A549 (cell line): ENCODE results near the gene LYAR. TPM values are rescaled to one million over a fixed set of nuclear protein-coding genes. Genes with fewer than 3 reads are reported as not detected.

Source experiments
- ATAC-seq, 2 experiments: fragments of 200-7000 bp in 1 of 2; fragments of >200 bp in 1 of 2; cut with Nextera tagmentation in 1 of 2; cut with Tn5 transposase in 1 of 2; 3 replicates each; pipeline versions ENCODE4 v1.8.0 to v1.9.1; 2018 to 2020; ENCODE audit warnings: mild to moderate bottlenecking in 1 of 2, moderate library complexity in 1 of 2
- CTCF ChIA-PET: fragments of 300-600 bp; sonication (Branson Sonifier 250); formaldehyde crosslinking; extraction: SDS; loops from one replicate; lab custom pipeline; 2021; ENCODE audit warnings: antibody characterized with exemption, inconsistent platforms; lab: Yijun Ruan, JAX
- POLR2A ChIA-PET: fragments of 350-600 bp; formaldehyde crosslinking; extraction: SDS; loops from one replicate; lab custom pipeline; 2021; ENCODE audit warnings: antibody characterized with exemption, inconsistent platforms; lab: Yijun Ruan, JAX
- DNase-seq, 2 experiments: peaks; one replicate each; pipeline versions ENCODE4 v3.0.0 to v3.0.0-alpha.2; 2011 to 2016; ENCODE audit warnings: low read depth in 1 of 2, low spot score in 1 of 2
- FAIRE-seq: peaks from 2 replicates; lab custom pipeline; 2011; peaks lifted over from hg19 to GRCh38; lab: Jason Lieb, UNC
- H3K27ac ChIP-seq, 2 experiments: fragments of >200 bp; sonication (Bioruptor Twin); formaldehyde crosslinking; 3 replicates each; pipeline ENCODE4 v1.5.1; 2016 to 2017
- H3K4me1 ChIP-seq: fragments of >200 bp; sonication (Bioruptor Twin); formaldehyde crosslinking; 3 replicates; pipeline ENCODE4 v1.6.1; 2016
- H3K4me2 ChIP-seq: fragments of >200 bp; sonication (Bioruptor Twin); formaldehyde crosslinking; 3 replicates; pipeline ENCODE4 v1.6.1; 2016
- H3K4me3 ChIP-seq: fragments of >200 bp; sonication (Bioruptor Twin); formaldehyde crosslinking; 3 replicates; pipeline ENCODE4 v1.5.1; 2016
- H3K9me3 ChIP-seq: fragments of >200 bp; sonication (Bioruptor Twin); formaldehyde crosslinking; 3 replicates; pipeline ENCODE4 v1.6.1; 2016
- BCL3 ChIP-seq: fragments of >200 bp; sonication (Bioruptor Twin); formaldehyde crosslinking; IDR thresholded peaks from 3 replicates; pipeline ENCODE4 v1.6.1; 2016
- BHLHE40 ChIP-seq: IDR thresholded peaks from 2 replicates; pipeline ENCODE4 v1.6.1; 2012; ENCODE audit warnings: low read depth, low read length, inconsistent platforms
- CBX8 ChIP-seq: fragments of 200-600 bp; sonication (generic); IDR thresholded peaks from 2 replicates; pipeline ENCODE4 v1.6.1; 2016
- CHD4 ChIP-seq: fragments of 200-600 bp; sonication (generic); IDR thresholded peaks from 2 replicates; pipeline ENCODE4 v1.6.1; 2016; ENCODE audit warnings: antibody characterized with exemption, mild to moderate bottlenecking, borderline replicate concordance
- FOSB ChIP-seq: fragments of 250-450 bp; sonication (Bioruptor Pico); IDR thresholded peaks from 2 replicates; pipeline ENCODE4 v1.5.0; 2020; ENCODE audit warnings: mild to moderate bottlenecking, moderate library complexity
- FOSL2 ChIP-seq, 2 experiments: fragments of 450-650 bp in 1 of 2; fragments of >200 bp in 1 of 2; sonication (Bioruptor Twin) in 1 of 2; formaldehyde crosslinking; IDR thresholded peaks; 2 replicates each; pipeline versions ENCODE4 v1.5.0 to v1.6.1; 2016 to 2020; ENCODE audit warnings: mild to moderate bottlenecking in 1 of 2, moderate library complexity in 1 of 2
- FOXS1 ChIP-seq: fragments of 250-450 bp; sonication (Bioruptor Pico); IDR thresholded peaks from 2 replicates; pipeline ENCODE4 v1.5.0; 2020; ENCODE audit warnings: mild to moderate bottlenecking, moderate library complexity
- HMGXB4 ChIP-seq: fragments of 250-450 bp; sonication (Bioruptor Pico); IDR thresholded peaks from 2 replicates; pipeline ENCODE4 v1.5.0; 2021; ENCODE audit warnings: mild to moderate bottlenecking, moderate library complexity, borderline replicate concordance
- HOXA7 ChIP-seq: fragments of 250-450 bp; sonication (Bioruptor Pico); IDR thresholded peaks from 2 replicates; pipeline ENCODE4 v1.5.0; 2020; ENCODE audit warnings: mild to moderate bottlenecking, moderate library complexity
- HOXB13 ChIP-seq: fragments of 250-450 bp; sonication (Bioruptor Pico); IDR thresholded peaks from 2 replicates; pipeline ENCODE4 v1.5.0; 2020; ENCODE audit warnings: low read depth, mild to moderate bottlenecking, moderate library complexity
- JUNB ChIP-seq: fragments of >200 bp; sonication (Bioruptor Twin); formaldehyde crosslinking; IDR thresholded peaks from 2 replicates; pipeline ENCODE4 v1.6.1; 2016
- KDM5A ChIP-seq: fragments of 200-600 bp; sonication (generic); IDR thresholded peaks from 2 replicates; pipeline ENCODE4 v1.6.1; 2016; ENCODE audit warnings: antibody characterized with exemption, mild to moderate bottlenecking
- MAX ChIP-seq: IDR thresholded peaks from 2 replicates; pipeline ENCODE4 v1.6.1; 2012
- MYC ChIP-seq: IDR thresholded peaks from 2 replicates; pipeline ENCODE4 v1.6.1; 2012; ENCODE audit warnings: mild to moderate bottlenecking, inconsistent platforms, low read length, improper control_type of control experiment, borderline replicate concordance
- NPAS2 ChIP-seq: fragments of 250-450 bp; sonication (Bioruptor Pico); IDR thresholded peaks from 2 replicates; pipeline ENCODE4 v1.8.0; 2022; ENCODE audit warnings: mild to moderate bottlenecking, moderate library complexity, borderline replicate concordance
- POLR2A ChIP-seq: IDR thresholded peaks from 2 replicates; pipeline ENCODE4 v1.6.1; 2012; ENCODE audit warnings: mild to moderate bottlenecking, low read length
- POLR2AphosphoS2 ChIP-seq: conservative IDR thresholded peaks from 2 replicates; pipeline ENCODE4 v1.6.1; 2012; ENCODE audit warnings: low read length, improper control_type of control experiment, inconsistent platforms
- RCOR1 ChIP-seq: fragments of 150-350 bp; IDR thresholded peaks from 2 replicates; pipeline ENCODE4 v1.6.1; 2014; ENCODE audit warnings: antibody characterized with exemption, low read length, low read depth
- SMC3 ChIP-seq: fragments of >200 bp; sonication (Bioruptor Twin); formaldehyde crosslinking; IDR thresholded peaks from 3 replicates; pipeline ENCODE4 v1.6.1; 2018; ENCODE audit warnings: inconsistent platforms
- SREBF2 ChIP-seq: fragments of 450-650 bp; IDR thresholded peaks from 2 replicates; pipeline ENCODE4 v1.6.1; 2014; ENCODE audit warnings: mild to moderate bottlenecking, moderate library complexity
- ZNF302 ChIP-seq: fragments of 250-450 bp; sonication (Bioruptor Pico); IDR thresholded peaks from 2 replicates; pipeline ENCODE4 v1.9.0; 2021; ENCODE audit warnings: inconsistent platforms, mild to moderate bottlenecking, moderate library complexity
- WGBS: methylation state at CpG from one replicate; pipeline ENCODE4 v1.1.6; 2017; ENCODE audit errors: missing lambda C conversion rate; 5-methylcytosine and 5-hydroxymethylcytosine counted together
- polyA plus RNA-seq, 4 experiments: library from polyadenylated mRNA; depleted of rRNA in 3 of 4; stranded (reverse); fragments of >200 nt; fragmentation: RNase III in 1 of 4; extraction: RNeasy Plus Mini Kit Qiagen cat#74134 plus additional on column Dnase treatment in 1 of 4; gene quantifications; 2 replicates in 3 of 4; 3 replicates in 1 of 4; pipeline ENCODE4 v1.2.3, GENCODE V29; 2011 to 2017
- TF ChIP-seq, protein P1 (sequence below): fragments of >200 bp; sonication (Bioruptor Twin); formaldehyde crosslinking; IDR thresholded peaks from 2 replicates; pipeline ENCODE4 v1.6.1; 2016
- TF ChIP-seq, protein P2 (sequence below): fragments of 250-450 bp; sonication (Bioruptor Pico); IDR thresholded peaks from 2 replicates; pipeline ENCODE4 v1.5.0; 2020; ENCODE audit warnings: low read depth, mild to moderate bottlenecking, moderate library complexity

The LYAR gene
- polyA plus RNA-seq, 2 of the 4 experiments (the other 2 are of a cell fraction), result 20.5 to 28.1 TPM

- DNase-seq (no peak), FAIRE-seq (no peak), ATAC-seq (no peak)
- ChIA-PET CTCF (interaction anchor here (1.1 kb wide), 2 partner anchors 33 to 73 kb away, joined by 3 to 4 read pairs; no protein-coding TSS in a partner anchor), POLR2A (no interaction called here)
- Histone ChIP-seq H3K27ac (no peak overlapping the region), H3K4me3 (no peak overlapping the region), H3K4me1 (no peaks in the 10 kb centered on the region), H3K4me2 (no peak overlapping the region), H3K9me3 (no peaks in the 10 kb centered on the region)
- TF ChIP-seq ZNF302 (CRISPR knock-in tag), result no peak
- TF ChIP-seq POLR2AphosphoS2, result no peak
- TF ChIP-seq RCOR1, result no peak
- TF ChIP-seq SMC3, result no peak
- no peak for TF ChIP-seq MAX
- TF ChIP-seq BCL3, result no peak
- no peak for TF ChIP-seq FOSB (CRISPR knock-in tag)
- no peak for TF ChIP-seq POLR2A
- TF ChIP-seq JUNB, result no peak
- TF ChIP-seq MYC, result no peak
- no peak for TF ChIP-seq HOXB13 (CRISPR knock-in tag)
- no peak for TF ChIP-seq CBX8
- TF ChIP-seq SREBF2, result no peak
- 56% methylated on average over 11 of the region's 11 CpGs for WGBS
Observed at GRCh38 chr4:4333265-4333706, 43.3 kb upstream of the LYAR start.

DNA sequence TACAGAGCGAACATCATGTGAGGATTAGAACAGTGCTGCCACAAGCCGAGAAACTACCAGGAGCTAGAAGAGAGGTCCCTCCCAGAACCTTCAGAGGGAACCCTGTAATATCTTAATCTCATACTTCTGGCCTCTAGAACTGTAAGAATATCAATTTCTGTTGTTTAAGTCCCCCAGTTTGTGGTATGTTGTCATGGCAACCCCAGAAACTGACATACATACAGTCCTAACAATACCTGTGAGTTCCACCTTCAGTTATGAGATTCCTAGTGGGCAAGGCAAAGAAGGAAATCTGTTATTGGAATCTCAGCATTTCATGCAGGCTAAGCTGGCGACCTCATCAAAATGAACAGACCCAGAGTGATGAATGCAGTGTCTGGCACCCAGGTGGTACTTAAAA is 42.6 kb upstream of the LYAR start:
- no peak overlapping the region for H3K4me2 ChIP-seq
- DNase-seq, result no peak
- H3K27ac ChIP-seq, result no peak overlapping the region
- ChIA-PET POLR2A (no interaction called here), CTCF (interaction anchor here (0.7 to 1.4 kb wide), 3 partner anchors 8 to 72 kb away, joined by 3 to 4 read pairs (median 4); no protein-coding TSS in a partner anchor)
- no peak for TF ChIP-seq CHD4
- TF ChIP-seq POLR2AphosphoS2, result no peak
- no peak for TF ChIP-seq NPAS2 (CRISPR knock-in tag)
- TF ChIP-seq, protein P1, sequence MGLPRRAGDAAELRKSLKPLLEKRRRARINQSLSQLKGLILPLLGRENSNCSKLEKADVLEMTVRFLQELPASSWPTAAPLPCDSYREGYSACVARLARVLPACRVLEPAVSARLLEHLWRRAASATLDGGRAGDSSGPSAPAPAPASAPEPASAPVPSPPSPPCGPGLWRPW, result no peak
- TF ChIP-seq BHLHE40, result no peak
- no peak for TF ChIP-seq FOSL2 (IDR thresholded peaks at IDR 0.05)
- TF ChIP-seq FOSL2 (CRISPR knock-in tag; IDR thresholded peaks at IDR 0.05), result no peak
- no peak for TF ChIP-seq SMC3
- no peak for TF ChIP-seq HMGXB4 (CRISPR knock-in tag)
- no peak for TF ChIP-seq KDM5A
- TF ChIP-seq, protein P2, sequence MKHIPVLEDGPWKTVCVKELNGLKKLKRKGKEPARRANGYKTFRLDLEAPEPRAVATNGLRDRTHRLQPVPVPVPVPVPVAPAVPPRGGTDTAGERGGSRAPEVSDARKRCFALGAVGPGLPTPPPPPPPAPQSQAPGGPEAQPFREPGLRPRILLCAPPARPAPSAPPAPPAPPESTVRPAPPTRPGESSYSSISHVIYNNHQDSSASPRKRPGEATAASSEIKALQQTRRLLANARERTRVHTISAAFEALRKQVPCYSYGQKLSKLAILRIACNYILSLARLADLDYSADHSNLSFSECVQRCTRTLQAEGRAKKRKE (CRISPR knock-in tag), result no peak
- no peak for TF ChIP-seq HOXA7 (CRISPR knock-in tag)
- TF ChIP-seq MYC, result no peak
- TF ChIP-seq FOXS1 (CRISPR knock-in tag), result no peak
- H3K4me3 ChIP-seq, result no peak overlapping the region
- no peak for FAIRE-seq
- no peak for ATAC-seq
- H3K4me1 ChIP-seq, result no peaks in the 10 kb centered on the region
- no peaks in the 10 kb centered on the region for H3K9me3 ChIP-seq
- 53% methylated on average over 3 of the region's 3 CpGs for WGBS
